K562 (cell line): ENCODE data around the gene MARK3. TPM values are rescaled to one million over a fixed set of nuclear protein-coding genes. Genes with fewer than 3 reads are reported as not detected.
A peak's percentile ranks its signal among the peaks of the same experiment; 100 is the strongest.

Source experiments
- ATAC-seq: fragments of 200-7000 bp; cut with Tn5 transposase; 3 replicates; pipeline ENCODE4 v1.9.1; 2020; ENCODE audit warnings: moderate library complexity
- BruUV-seq: library from RNA; stranded (reverse); fragments of 400-500 nt; replicated peaks from 2 replicates; lab custom pipeline; 2021; lab: Mats Ljungman, UMichigan
- CTCF ChIA-PET: fragments of 300-600 bp; formaldehyde crosslinking; extraction: SDS; loops from one replicate; lab custom pipeline; 2021; ENCODE audit warnings: low intra/inter-chr PET ratio; lab: Yijun Ruan, JAX
- POLR2A ChIA-PET: fragments of 300-600, 350-650 bp; sonication (Branson Sonifier 250); formaldehyde crosslinking; extraction: SDS; loops from one replicate; lab custom pipeline; 2021; ENCODE audit warnings: antibody characterized with exemption, inconsistent platforms; lab: Yijun Ruan, JAX
- DNase-seq, 4 experiments: peaks; one replicate each; pipeline versions ENCODE4 v3.0.0 to v3.0.0-alpha.2; 2011 to 2018; ENCODE audit warnings: low spot score in 3 of 4, mixed read lengths in 3 of 4; ENCODE audit errors: extremely low read depth in 1 of 4
- FAIRE-seq: peaks from 2 replicates; lab custom pipeline; 2011; peaks lifted over from hg19 to GRCh38; lab: Jason Lieb, UNC
- H2AFZ ChIP-seq: 2 replicates; pipeline ENCODE4 v1.6.0; 2011; ENCODE audit warnings: low read depth, low read length, control low read depth, inconsistent platforms
- H3K27ac ChIP-seq: fragments of 200-600 bp; 3 replicates; pipeline ENCODE4 v1.8.0; 2011; ENCODE audit warnings: low read depth, mild to moderate bottlenecking, control low read depth, inconsistent platforms, low read length, moderate library complexity, mixed read lengths; ENCODE audit errors: extremely low read depth
- H3K27me3 ChIP-seq, 2 experiments: fragments of 300-600 bp in 1 of 2; 2 replicates in 1 of 2; 3 replicates in 1 of 2; pipeline versions ENCODE4 v1.6.0 to v1.8.0; 2011; ENCODE audit warnings: inconsistent platforms in 2 of 2, low read length in 2 of 2, mild to moderate bottlenecking in 1 of 2, mixed read lengths in 1 of 2, moderate library complexity in 1 of 2; ENCODE audit not compliant: control insufficient read depth in 2 of 2, insufficient read depth in 2 of 2
- H3K36me3 ChIP-seq: fragments of 300-600 bp; 3 replicates; pipeline ENCODE4 v1.8.0; 2011; ENCODE audit warnings: mild to moderate bottlenecking, low read length, inconsistent platforms; ENCODE audit not compliant: control insufficient read depth, insufficient read depth
- H3K4me1 ChIP-seq, 2 experiments: fragments of 200-600 bp in 1 of 2; replicated peaks in 1 of 2; 2 replicates in 1 of 2; 3 replicates in 1 of 2; pipeline versions ENCODE4 v1.5.1 to v1.8.0; 2011; ENCODE audit warnings: inconsistent platforms in 2 of 2, low read length in 2 of 2, mild to moderate bottlenecking in 1 of 2, mixed read lengths in 1 of 2, moderate library complexity in 1 of 2; ENCODE audit not compliant: control insufficient read depth in 2 of 2, insufficient read depth in 2 of 2
- H3K4me2 ChIP-seq: 2 replicates; pipeline ENCODE4 v1.6.1; 2011; ENCODE audit warnings: low read length, control low read depth, inconsistent platforms, mixed read lengths; ENCODE audit not compliant: insufficient read depth
- H3K4me3 ChIP-seq: fragments of 200-600 bp; sonication (generic), shearing (Covaris generic); 2 replicates; pipeline ENCODE4 v1.5.1; 2016; ENCODE audit warnings: control low read depth, inconsistent platforms
- H3K79me2 ChIP-seq: fragments of 200-600 bp; 3 replicates; pipeline ENCODE4 v1.8.0; 2011; ENCODE audit warnings: low read length, inconsistent platforms; ENCODE audit not compliant: control insufficient read depth, insufficient read depth
- H3K9ac ChIP-seq, 2 experiments: 2 replicates each; pipeline versions ENCODE4 v1.6.0 to v1.6.1; 2011; ENCODE audit warnings: low read depth in 2 of 2, low read length in 2 of 2, control low read depth in 1 of 2, inconsistent platforms in 1 of 2, mild to moderate bottlenecking in 1 of 2, mixed read lengths in 1 of 2; ENCODE audit not compliant: insufficient read depth in 1 of 2
- H3K9me1 ChIP-seq: one replicate; pipeline ENCODE4 v1.6.0; 2011; ENCODE audit warnings: inconsistent platforms, mild to moderate bottlenecking, low read length, moderate library complexity; ENCODE audit not compliant: control insufficient read depth, insufficient read depth
- H3K9me3 ChIP-seq: replicated peaks from 2 replicates; pipeline ENCODE4 v1.5.1; 2011; ENCODE audit warnings: low read depth, low read length, inconsistent platforms; ENCODE audit not compliant: control insufficient read depth, insufficient read depth
- H4K20me1 ChIP-seq: replicated peaks from 2 replicates; pipeline ENCODE4 v1.6.1; 2011; ENCODE audit warnings: low read length, inconsistent platforms, mixed read lengths; ENCODE audit not compliant: control insufficient read depth, insufficient read depth
- CBX8 ChIP-seq: fragments of 200-600 bp; sonication (generic); IDR thresholded peaks from 2 replicates; pipeline ENCODE4 v1.6.1; 2012; ENCODE audit warnings: borderline replicate concordance, mixed run types, low read depth, mild to moderate bottlenecking, moderate library complexity, mixed read lengths, low read length, control low read depth, inconsistent platforms; ENCODE audit not compliant: poor library complexity, severe bottlenecking; ENCODE audit errors: extremely low read depth
- KDM4B ChIP-seq, 2 experiments: fragments of 450-650 bp in 1 of 2; sonication (generic) in 1 of 2; IDR thresholded peaks; 2 replicates each; pipeline ENCODE4 v1.6.1; 2016 to 2017; ENCODE audit warnings: borderline replicate concordance in 2 of 2, antibody characterized with exemption in 1 of 2, low read depth in 1 of 2, mild to moderate bottlenecking in 1 of 2
- L3MBTL2 ChIP-seq: fragments of 450-650 bp; IDR thresholded peaks from 2 replicates; pipeline ENCODE4 v1.6.1; 2016; ENCODE audit warnings: mild to moderate bottlenecking, moderate library complexity
- NCOA6 ChIP-seq: fragments of 450-650 bp; IDR thresholded peaks from 2 replicates; pipeline ENCODE4 v1.6.1; 2017; ENCODE audit warnings: mild to moderate bottlenecking
- PBX2 ChIP-seq, 2 experiments: IDR thresholded peaks in 1 of 2; conservative IDR thresholded peaks in 1 of 2; 2 replicates each; pipeline ENCODE4 v1.6.1; 2016; ENCODE audit warnings: low read depth in 2 of 2, mild to moderate bottlenecking in 1 of 2, missing compliant biosample characterization in 1 of 2, missing genetic modification characterization in 1 of 2, moderate library complexity in 1 of 2
- RBM22 ChIP-seq: fragments of 200-400 bp; formaldehyde crosslinking; IDR thresholded peaks from 2 replicates; pipeline ENCODE4 v1.6.1; 2018; ENCODE audit warnings: low read length, low read depth; ENCODE audit not compliant: poor library complexity, severe bottlenecking
- SAFB ChIP-seq: fragments of 200-400 bp; formaldehyde crosslinking; IDR thresholded peaks from 2 replicates; pipeline ENCODE4 v1.6.1; 2017; ENCODE audit warnings: low read depth, low read length, borderline replicate concordance
- STAG1 ChIP-seq: sonication (generic); formaldehyde crosslinking; IDR thresholded peaks from 2 replicates; pipeline ENCODE4 v1.5.0; 2020; ENCODE audit warnings: missing genetic modification reagents, borderline replicate concordance
- TAF1 ChIP-seq: IDR thresholded peaks from 2 replicates; pipeline ENCODE4 v1.6.1; 2011; ENCODE audit warnings: mild to moderate bottlenecking, low read length, moderate library complexity; ENCODE audit not compliant: insufficient read depth, control insufficient read depth, severe bottlenecking; ENCODE audit errors: extremely low read depth
- ZBTB5 ChIP-seq: fragments of 450-650 bp; IDR thresholded peaks from 2 replicates; pipeline ENCODE4 v1.6.1; 2017; ENCODE audit warnings: antibody characterized with exemption
- ZBTB7A ChIP-seq: IDR thresholded peaks from 2 replicates; pipeline ENCODE4 v1.6.1; 2011; ENCODE audit warnings: low read depth, mild to moderate bottlenecking, low read length, moderate library complexity, borderline replicate concordance; ENCODE audit not compliant: control insufficient read depth
- ZNF717 ChIP-seq: fragments of 250-450 bp; sonication (Bioruptor Pico); IDR thresholded peaks from 2 replicates; pipeline ENCODE4 v1.5.0; 2021
- WGBS: fragments of 100-300 bp; shearing (Covaris generic); methylation state at CpG from one replicate; pipeline ENCODE4 v1.1.6; 2016; ENCODE audit warnings: low coverage, mixed read lengths; ENCODE audit not compliant: insufficient coverage; ENCODE audit errors: missing lambda C conversion rate; 5-methylcytosine and 5-hydroxymethylcytosine counted together
- in situ Hi-C: fragments of 300-500 bp; cut with MboI; formaldehyde crosslinking; loops from 4 replicates; pipeline ENCODE4 v1.15.0; 2018; ENCODE audit warnings: inconsistent platforms, mixed read lengths
- intact Hi-C: fragments of 100-400 bp; cut with micrococcal nuclease; formaldehyde crosslinking; loops from 2 replicates; pipeline ENCODE4 v1.14.2; 2022
- polyA plus RNA-seq, 8 experiments: library from polyadenylated mRNA; depleted of rRNA in 4 of 8; stranded (reverse) in 5 of 8; unstranded in 3 of 8; fragments of >200 nt; fragmentation: Nextera tagmentation in 2 of 8; fragmentation: Illumina TruSeq in 1 of 8; extraction: Ambion mirVana in 2 of 8; extraction: Trizol in 1 of 8; gene quantifications; 2 replicates each; pipeline versions ENCODE4 v1.2.1 to v1.2.3, GENCODE V29; 2011 to 2014; ENCODE audit warnings: inconsistent platforms in 1 of 8, missing spikeins in 1 of 8
- total RNA-seq, 7 experiments: library from RNA; depleted of rRNA in 6 of 7; stranded (reverse); fragments of >200 nt in 6 of 7; fragmentation: Illumina TruSeq in 2 of 7; extraction: Trizol in 2 of 7; gene quantifications; 2 replicates each; pipeline versions ENCODE4 v1.2.1 to v1.2.3, GENCODE V29; 2011 to 2021; ENCODE audit warnings: low replicate concordance in 1 of 7

Gene MARK3
- total and polyA plus RNA-seq, 9 of the 15 experiments (the other 6 are each of a cell fraction or from before 2014, with no cell fraction given) = 10.1 to 68.7 (median 56.3) TPM

- no peak for TF ChIP-seq RBM22
- TF ChIP-seq CBX8 = no peak
Observed at GRCh38 chr14:103520657-103521437, 135.6 kb downstream of the MARK3 start (continued).

- Histone ChIP-seq H3K9me3 (no peaks in the 10 kb centered on the region), H3K4me1 (peaks cover 41 to 91% of the 10 kb centered on the region in 2 experiments), H4K20me1 (peaks cover 13% of the 10 kb centered on the region; the same call in 1 of the 2 replicates), H2AFZ (peak overlapping the region; percentile 45; the same call in 1 of the 2 replicates), H3K79me2 (peaks cover 23% of the 10 kb centered on the region), H3K9me1 (no peaks in the 10 kb centered on the region), H3K4me2 (peak overlapping the region; percentile 78), H3K27me3 (no peaks in the 10 kb centered on the region), H3K36me3 (peaks cover 23% of the 10 kb centered on the region; the same call in 1 of the 3 replicates), H3K27ac (peak overlapping the region; percentile 83), H3K9ac (peak overlapping the region; percentile 73 to 93; a peak in 3 of 4 replicates), H3K4me3 (peak overlapping the region; percentile 60)
- 0% methylated on average over 6 of the region's 77 CpGs for WGBS
- no TSS peak for BruUV-seq
- FAIRE-seq (no peak), ATAC-seq (peak; percentile 55), DNase-seq (peak; percentile 63 to 70 (median 66))
- POLR2A ChIA-PET = interaction anchor here (0.6 to 2.5 kb wide), 8 partner anchors 10 to 177 kb away, joined by 3 to 12 read pairs (median 4); no protein-coding TSS in a partner anchor
- in situ Hi-C loops (no loop called here), intact Hi-C loops (loop anchor here (10.0 kb wide), 1 partner anchor 127 kb away; no protein-coding TSS in a partner anchor)
- CTCF ChIA-PET = no interaction called here
- TF ChIP-seq STAG1 (no peak), SAFB (0 out of 2 replicates have a peak, but pooled peaks have one; percentile 14), KDM4B (IDR thresholded peaks at IDR 0.05; ENCODE audit: borderline replicate concordance in 2 of 2, low read depth in 1 of 2) (no peak), ZBTB5 (no peak), L3MBTL2 (peak; percentile 0; the same call in 1 of the 2 replicates), NCOA6 (0 out of 2 replicates have a peak, but pooled peaks have one; percentile 0), ZNF717 (CRISPR knock-in tag) (no peak), ZBTB7A (peak; percentile 32; the same call in 1 of the 2 replicates), PBX2 (CRISPR knock-in tag; IDR thresholded peaks at IDR 0.05; ENCODE audit: low read depth) (no peak), PBX2 (tag; conservative IDR thresholded peaks at IDR 0.05; ENCODE audit: low read depth) (no peak), TAF1 (no peak)
Observed at GRCh38 chr14:103521438-103521950, 136.3 kb downstream of the MARK3 start.
